Thyroid gland (tissue), 4 donors: Measurements from ENCODE around the gene PRPF8.

Experiments used
- POLR2A ChIP-seq, 2 donors: fragments of 450-650 bp; IDR thresholded peaks; one replicate each; pipeline ENCODE4 v1.6.1; 2017; ENCODE audit warnings: antibody characterized with exemption in 2 of 2, mild to moderate bottlenecking in 2 of 2, moderate library complexity in 1 of 2
- TF ChIP-seq, protein P1 (sequence below), 6 experiments: fragments of 200-600 bp in 3 of 6; fragments of 450-650 bp in 3 of 6; sonication (generic) in 3 of 6; IDR thresholded peaks; one replicate each; pipeline ENCODE4 v1.5.1; 2016 to 2019; ENCODE audit warnings: antibody characterized with exemption in 6 of 6, mild to moderate bottlenecking in 2 of 6, inconsistent platforms in 1 of 6, moderate library complexity in 1 of 6

DNA sequence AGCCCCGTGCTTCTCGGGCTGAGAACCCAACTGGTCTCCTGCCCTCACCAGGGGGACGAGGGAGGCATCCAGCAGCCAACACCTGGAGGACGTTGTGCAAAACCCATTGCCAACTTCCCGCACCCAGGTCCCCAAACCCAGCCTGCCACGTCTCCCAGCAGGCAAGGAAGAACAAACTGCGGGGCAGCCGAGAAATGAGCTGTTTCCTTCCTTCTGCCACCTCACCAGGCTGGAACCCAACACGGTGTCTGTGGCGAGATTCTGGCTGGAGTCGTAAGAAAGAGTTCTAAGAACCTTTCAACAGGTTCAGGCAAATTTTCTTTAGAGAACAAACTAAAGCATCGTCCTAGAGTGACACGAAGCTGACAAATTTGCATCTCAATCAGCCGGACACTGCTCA is 59.6 kb downstream of the PRPF8 start:
- TF ChIP-seq, protein P1, sequence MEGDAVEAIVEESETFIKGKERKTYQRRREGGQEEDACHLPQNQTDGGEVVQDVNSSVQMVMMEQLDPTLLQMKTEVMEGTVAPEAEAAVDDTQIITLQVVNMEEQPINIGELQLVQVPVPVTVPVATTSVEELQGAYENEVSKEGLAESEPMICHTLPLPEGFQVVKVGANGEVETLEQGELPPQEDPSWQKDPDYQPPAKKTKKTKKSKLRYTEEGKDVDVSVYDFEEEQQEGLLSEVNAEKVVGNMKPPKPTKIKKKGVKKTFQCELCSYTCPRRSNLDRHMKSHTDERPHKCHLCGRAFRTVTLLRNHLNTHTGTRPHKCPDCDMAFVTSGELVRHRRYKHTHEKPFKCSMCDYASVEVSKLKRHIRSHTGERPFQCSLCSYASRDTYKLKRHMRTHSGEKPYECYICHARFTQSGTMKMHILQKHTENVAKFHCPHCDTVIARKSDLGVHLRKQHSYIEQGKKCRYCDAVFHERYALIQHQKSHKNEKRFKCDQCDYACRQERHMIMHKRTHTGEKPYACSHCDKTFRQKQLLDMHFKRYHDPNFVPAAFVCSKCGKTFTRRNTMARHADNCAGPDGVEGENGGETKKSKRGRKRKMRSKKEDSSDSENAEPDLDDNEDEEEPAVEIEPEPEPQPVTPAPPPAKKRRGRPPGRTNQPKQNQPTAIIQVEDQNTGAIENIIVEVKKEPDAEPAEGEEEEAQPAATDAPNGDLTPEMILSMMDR (IDR thresholded peaks at IDR 0.05): no peak
- no peak for TF ChIP-seq POLR2A (IDR thresholded peaks at IDR 0.05)
